Measurements from ENCODE around the gene PLSCR4.
A peak's percentile ranks its signal among the peaks of the same experiment; 100 is the strongest.
"Not testable (repeated sequence)": the region's sequence is repeated elsewhere in the genome, so short reads cannot be mapped to it uniquely, and the experiment has no call there.

Gene PLSCR4

DNA sequence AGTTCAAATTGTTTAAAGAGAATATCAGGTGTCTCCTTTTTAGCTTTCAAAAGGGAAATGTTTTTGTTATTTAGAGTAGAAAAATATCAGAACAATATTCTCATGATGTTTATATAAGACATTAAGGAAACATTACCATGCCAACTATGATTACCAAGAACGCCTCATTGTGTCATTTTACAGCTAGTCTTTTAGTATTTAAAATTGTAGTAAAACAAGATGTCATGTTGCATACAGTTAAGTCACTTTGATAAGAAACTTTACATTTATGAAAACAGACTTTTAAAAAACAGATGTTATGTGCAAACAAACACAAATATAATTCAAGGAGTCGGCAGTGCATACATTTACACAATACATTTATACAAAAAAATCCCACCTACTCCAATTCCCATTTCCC is 4.4 kb downstream of the PLSCR4 start:
- no peak for DNase-seq (ENCODE audit: low read depth)

DNA sequence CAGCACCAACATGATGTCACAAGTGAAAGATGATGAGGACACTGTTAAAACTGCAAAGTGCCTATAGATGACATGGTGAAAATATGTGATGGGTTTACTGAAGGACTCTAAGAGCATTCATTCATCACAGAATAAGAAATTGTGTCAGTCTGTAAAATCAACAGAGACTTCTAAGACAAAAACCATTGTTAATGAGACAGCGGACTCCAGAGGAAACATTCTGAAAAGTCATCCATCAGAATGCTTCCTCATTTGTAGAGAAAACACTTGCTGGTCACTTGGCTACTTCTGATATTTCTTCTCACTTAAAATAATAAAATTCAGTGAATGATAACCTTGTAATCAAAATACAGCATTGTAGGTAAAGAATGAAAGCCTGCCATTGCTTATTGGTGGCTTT is 7.3 kb downstream of the PLSCR4 start:
- DNase-seq (ENCODE audit: low read depth), result no peak

DNA sequence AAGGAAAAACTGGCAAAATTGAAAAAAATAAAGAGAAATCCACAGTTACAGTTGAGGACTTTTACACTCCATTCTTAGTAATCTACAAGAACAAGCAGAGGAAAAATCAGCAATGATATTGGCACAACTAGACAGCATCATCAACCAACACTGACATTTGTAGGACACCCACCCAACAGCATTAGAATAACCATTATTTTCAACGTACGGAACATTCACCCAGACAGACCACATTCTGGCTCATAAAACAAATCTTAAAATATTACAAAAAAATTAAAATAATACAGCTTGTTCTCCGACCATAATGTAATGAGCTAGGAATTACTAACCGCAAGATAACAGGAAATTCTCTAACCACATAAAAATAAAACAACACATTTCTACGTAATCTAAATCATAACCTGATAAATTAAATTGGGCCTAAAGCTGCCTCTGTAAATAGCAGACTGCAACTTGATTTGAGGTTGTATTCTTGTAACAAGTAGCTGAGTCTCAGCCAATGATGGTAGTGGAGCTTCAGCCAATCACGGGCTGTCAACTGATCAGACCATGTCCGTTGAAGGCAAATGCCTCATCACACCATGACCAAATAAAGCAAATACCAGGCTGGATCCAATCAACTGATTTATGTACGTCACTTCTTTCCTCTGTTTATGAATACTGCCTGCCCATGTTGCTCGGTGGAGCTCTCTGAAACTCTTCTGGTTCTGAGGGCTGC is 9.2 kb downstream of the PLSCR4 start:
- no peak for DNase-seq (ENCODE audit: low read depth)

DNA sequence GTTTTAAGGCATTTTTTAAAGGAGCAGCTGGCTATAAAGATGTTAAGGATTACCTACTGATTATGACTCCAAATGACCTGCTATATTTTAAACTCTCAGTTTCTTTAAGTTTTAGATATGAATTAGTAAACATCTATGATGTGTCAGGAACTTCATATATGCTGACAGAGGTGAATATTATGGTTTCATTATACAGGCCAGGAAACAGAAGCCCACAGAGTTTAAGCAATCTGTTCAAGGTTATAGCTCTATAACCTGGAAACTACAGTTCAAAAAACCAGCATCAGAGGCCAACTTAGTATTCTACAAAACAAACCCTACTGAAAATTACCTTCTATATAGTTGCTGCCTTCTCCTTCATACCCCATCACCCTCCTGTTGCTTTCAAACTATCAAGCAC is 17.4 kb downstream of the PLSCR4 start:
- DNase-seq (ENCODE audit: low read depth), result no peak

DNA sequence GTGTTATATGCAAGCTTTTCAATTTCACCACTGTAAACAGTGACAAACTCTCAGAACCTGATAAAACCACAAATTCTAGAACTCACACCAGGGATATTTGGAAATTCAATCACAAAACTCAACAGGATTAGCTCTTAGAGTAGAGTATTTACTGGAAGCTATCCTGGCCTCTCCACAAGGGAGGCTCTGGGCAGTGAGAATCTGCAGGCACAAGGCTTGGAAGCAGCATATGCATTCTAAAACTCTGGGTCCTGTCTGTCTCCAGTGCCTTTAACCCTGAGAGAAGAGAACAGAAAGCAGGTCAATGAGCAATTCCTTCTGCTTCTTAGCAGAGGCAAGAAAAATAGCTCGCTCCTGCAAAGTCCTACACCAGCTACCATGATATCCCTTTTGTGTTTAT is 23.4 kb downstream of the PLSCR4 start:
- no peak for DNase-seq (ENCODE audit: low read depth)

DNA sequence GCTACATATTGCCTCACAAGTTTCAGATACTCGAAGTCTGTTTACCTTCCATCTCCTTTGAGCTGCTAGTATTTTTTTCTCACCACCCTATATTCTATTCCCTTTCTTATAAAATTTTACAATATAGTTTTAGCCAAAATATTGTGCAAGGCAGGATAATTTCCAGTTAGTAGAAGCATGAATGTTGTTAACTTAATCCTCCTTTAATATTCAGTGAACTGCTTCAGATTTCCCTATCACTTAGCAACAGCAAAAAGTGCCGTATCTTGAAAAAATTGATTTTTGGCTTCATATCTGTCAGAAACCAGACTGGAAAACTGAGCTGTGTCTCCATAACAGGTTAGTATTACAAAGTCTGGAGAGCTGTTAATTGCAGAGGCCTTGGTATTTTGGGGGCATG is 24.0 kb downstream of the PLSCR4 start:
- no peak for DNase-seq (ENCODE audit: low read depth)

DNA sequence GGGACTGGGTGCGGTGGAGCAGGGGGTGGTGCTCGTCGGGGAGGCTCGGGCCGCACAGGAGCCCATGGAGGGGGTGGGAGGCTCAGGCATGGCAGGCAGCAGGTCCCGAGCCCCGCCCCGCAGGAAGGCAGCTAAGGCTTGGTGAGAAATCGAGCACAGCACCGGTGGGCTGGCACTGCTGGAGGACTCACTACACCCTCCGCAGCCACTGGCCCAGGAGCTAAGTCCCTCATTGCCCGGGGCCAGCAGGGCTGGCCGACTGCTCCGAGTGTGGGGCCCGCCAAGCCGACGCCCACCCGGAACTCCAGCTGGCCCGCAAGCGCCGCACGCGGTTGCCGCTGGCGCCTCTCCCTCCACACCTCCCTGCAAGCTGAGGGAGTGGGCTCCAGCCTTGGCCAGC is 25.4 kb downstream of the PLSCR4 start:
- DNase-seq (ENCODE audit: low read depth), result not testable (repeated sequence)

DNA sequence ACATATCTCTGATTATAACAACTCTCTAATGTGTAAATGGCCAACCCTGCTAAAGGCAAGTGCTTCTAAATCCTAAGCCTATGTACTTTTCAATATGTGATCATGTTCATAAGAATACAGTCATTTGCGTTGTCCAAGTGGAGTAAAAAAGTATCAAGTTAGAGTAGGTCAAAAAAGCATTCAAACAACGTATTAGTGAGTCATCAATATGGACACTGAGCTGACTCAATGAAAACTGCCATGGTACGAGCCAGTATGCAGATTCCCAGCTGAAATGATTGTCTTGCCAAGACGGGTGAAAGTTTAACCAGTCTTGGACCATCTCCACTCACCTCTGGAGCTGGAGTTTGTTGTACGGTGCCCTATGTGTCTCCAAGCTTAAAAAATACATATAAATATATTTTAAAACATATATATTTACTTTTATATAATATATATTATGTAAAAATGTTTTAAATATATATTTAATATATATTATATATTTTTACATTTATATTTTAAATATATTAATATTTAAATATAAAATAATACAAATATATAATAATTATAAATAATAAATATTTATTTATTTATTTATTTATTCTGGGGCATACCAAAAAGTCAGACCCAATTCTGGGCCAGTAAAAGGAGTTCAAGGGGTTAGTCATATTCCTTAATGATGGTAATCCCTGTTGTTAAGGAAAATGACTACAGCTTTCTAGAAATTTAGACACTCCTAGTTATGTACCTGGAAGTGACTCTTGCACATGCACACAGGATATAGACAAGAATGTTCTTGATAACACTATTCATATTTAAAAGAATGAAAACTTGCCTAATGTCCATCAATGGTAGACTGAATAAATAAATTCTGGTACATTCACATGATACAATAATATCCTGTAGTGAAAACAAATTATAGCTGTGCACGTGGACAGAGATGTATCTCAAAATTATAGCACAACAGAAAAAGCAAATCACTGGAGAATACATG is 27.2 kb downstream of the PLSCR4 start:
- DNase-seq (ENCODE audit: low read depth), result no peak

DNA sequence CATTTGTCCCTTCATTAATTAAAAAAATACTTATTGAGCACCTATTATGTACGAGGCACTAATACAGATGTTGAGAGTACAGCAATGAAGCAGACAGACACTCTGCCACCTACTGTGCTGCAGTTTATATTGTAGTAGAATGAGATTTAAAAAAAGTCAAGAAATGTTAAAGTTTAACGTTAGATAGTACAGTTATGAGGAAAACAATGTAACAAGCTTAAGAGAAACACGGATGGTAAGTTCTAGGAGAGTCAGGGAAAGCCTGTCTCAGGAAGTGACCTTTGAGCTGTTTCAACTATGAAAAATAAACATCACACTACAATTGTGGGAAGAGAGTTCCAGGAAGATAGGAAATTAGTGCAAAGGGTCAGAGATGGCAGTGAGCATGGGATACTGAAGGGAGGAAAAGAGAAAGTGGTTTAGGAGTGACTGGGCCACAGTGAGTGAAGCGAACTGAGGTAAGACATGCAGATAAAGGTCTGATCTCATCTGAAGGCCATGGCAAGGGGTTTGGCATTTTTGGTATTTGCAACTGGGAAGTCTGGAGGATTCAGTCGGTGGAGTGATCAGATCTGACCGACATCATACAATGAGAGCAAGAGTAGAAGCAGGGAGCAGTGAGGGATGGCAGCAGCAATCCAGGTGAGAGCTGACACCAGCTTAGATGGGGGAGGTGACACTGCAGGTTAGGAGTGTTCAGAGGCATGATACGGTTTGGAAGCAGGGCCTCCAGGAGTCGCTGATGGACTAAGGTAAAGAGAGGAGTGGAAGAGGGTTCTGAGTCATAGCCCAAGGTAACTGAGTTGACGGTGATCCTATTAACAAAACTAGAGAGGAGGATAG is 28.5 kb downstream of the PLSCR4 start:
- no peak for DNase-seq (ENCODE audit: low read depth)

DNA sequence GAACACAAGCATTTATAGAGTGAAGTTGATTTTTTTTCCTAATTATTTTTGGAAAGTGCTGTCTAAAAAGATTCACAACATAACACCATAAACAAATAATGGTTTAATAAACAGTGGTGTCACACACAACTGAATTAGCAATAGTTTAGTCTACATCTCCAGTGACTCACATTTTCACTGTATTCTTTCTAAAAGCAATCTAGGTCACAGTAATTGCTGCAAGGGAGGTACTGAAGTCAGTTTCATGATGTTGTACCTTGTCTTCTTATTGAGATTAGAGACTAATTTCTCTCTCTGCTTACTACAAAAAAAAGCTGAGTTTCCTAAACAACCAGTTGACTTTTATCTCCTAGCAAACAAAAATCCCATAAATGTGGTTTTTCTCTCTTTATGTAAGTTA is 29.6 kb downstream of the PLSCR4 start:
- no peak for DNase-seq (ENCODE audit: low read depth)

DNA sequence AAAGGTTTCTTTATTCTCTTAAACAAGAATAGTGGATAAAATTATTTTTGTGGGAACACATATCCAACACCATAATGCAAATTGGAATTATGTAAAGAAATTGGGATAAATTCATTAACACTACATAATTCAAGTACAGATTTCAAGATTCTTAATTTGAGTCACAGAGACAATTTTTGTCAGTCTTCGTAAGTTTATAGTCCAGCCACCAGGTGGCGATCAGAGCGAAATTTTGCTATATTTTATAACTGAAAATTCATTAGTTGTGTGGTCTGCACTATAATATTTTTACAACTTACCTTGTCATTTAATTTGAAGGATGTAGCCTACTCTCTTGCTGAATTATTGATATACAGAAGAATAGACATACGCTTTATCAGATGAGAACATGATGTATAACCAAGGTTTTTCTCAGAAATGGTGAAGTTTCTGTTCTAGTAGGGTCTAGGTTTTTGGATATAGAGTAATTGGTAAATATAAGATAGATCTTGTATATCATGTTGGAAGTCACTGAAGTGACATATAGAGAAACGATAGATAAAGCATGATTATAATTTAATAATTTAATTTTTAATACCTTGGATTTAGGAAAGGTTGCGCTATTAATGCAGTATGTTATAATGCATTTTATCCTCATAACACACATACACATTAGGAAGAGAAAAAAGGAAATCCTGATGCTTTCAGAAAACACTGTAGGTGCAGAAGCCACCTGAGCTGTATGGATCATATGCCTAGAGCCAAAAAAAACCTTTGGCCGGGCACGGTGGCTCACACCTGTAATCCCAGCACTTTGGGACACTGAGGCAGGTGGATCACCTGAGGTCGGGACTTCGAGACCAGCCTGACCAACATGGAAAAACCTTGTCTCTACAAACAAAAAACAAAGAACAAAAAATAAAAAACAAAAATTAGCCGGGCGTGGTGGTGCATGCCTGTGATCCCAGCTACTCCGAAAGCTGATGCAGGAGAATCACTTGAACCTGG is 31.7 kb downstream of the PLSCR4 start:
- no peak for DNase-seq (ENCODE audit: low read depth)

DNA sequence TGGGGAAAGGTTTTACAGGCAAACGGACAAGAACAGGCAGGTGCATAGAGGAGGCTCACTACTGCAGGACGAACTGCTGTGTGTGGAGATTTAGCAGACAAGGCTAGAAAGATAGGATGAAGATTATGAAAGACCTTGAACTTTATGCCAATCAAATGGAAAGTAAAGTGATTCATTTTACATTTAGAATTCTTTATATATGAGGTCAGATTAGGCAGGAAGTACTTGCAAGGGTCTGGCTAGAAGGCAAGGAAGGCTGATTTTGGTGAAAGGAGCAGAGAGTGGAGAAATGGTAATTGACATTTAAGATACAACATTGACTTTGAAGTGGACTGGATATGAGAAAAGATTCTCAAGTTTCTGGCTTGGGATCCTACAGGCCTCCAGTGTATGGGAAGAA is 33.6 kb downstream of the PLSCR4 start:
- DNase-seq (ENCODE audit: low read depth), result no peak

DNA sequence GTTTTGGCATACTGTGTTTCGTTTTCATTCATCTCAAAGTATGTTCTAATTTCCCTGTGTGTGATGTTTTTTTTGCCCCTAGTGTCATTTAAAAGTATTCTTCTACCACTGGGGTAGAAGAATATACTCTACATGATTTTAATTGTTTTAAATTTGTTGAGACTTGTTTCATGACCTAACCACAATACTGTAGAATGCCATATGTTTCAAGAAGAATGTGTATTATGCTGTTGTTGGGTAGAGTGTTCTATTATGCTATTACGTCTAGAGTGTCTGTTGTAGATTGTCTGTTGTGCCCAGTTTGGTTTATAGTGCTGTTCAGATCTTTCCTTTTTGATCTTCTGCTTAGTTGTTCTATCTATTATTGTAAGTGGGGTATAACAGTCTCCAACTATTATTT is 36.4 kb downstream of the PLSCR4 start:
- no peak for DNase-seq (ENCODE audit: low read depth)

DNA sequence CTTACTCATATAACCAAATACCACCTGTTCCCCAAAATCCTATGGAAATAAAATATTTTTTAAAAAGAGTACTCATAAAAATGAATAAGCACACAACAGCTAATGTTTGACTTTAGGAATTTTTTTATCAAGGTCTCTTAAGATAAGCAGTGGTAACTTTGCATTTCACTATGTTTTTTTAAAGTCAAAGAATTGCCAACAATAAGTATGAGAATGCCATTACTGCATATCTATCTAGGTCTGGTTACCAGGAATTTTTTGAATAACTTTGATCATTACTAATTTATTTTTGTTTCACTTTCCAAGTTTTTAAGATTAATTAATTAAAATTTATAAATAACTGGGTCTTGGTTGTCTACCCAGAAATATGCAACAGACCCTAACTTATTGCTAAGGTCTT is 41.5 kb downstream of the PLSCR4 start:
- no peak for DNase-seq (ENCODE audit: low read depth)

DNA sequence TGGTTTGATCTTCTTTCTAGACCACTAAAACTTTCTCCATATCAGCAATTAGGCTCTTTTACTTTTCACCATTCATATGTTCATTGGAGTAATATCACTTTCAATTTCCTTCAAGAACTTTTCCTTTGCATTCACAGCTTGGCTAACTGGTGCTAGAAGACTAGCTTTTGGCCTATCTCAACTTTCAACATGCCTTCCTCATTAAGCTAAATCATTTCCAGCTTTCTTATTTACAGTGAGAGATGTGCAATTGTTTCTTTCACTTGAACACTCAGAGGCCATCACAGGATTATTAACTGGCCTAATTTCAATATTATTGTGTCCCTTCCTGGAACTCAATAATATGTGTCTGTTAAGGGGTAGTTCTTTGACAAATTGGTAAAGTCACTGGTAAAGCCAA is 47.1 kb downstream of the PLSCR4 start:
- DNase-seq (ENCODE audit: low read depth), result no peak

DNA sequence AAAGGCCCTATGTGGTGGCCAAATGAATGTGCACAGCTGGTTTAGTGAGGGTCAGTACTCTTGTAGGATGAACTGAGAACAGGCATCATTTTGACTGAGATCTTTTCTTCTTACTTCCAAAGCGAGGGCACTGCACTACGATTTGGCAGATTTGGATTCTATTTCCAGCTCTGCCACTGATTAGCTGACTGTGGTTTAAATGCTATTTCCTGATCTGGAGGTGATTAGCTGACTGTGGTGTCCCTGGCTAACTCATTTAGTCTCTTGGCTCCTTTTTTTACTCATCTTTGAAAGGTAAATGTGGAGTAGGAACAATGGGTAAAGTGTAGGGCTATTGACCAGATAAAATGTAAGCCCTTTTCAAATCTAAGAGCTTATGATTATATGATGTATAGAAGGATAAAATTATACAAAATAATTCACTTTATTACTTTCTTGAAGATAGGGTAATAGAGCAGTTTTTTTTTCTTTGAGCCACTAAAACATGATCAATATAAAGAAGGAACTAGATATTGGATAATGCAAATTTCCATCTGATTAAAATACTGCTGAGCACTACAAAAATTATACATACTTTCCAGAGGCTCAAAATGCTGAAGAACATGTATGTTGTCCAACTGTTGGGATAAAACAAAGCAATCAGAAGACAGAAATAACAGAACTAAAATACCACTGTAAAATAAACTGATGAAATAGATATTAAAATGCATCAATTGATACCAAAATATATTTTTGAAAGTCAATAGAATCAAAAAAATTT is 50.3 kb downstream of the PLSCR4 start:
- DNase-seq (ENCODE audit: low read depth), result no peak

DNA sequence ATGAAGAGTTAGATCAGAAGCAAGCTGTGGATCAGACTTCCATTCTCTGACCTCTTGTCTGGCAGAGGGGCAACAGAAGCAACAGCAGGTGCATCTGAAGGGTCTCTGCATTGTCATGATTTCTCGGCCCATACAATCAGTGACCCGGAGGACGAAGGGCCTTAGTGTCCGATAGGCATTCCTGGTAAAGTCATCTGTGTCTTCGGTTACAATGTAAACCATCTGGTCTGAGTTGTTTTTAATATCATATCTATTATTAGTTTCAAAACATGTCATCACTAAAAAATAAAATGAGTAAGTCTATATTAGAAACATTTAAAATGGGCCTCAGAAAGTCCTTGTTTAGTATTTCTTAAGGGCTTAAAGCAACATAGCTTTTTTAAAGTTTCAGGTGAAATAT is 51.1 kb downstream of the PLSCR4 start:
- no peak for DNase-seq (ENCODE audit: low read depth)

DNA sequence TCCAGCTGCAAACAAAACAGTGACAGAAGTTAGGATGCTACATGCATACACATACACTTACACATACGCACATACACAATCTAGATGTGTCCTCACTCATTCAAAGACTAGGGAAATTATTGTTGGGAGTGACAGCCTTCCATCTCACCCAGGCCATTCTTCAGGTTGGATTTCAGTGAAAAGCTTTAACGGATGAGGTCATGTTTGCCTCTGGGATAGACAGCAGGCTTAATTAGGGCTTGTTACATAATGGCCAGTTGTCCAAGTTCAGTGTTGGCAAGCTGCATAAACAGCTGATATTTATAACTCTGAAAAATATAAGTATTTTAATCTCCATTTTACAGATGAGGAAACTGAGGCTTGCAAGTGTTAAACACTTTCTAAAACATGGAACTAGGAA is 54.1 kb downstream of the PLSCR4 start:
- DNase-seq (ENCODE audit: low read depth), result no peak

DNA sequence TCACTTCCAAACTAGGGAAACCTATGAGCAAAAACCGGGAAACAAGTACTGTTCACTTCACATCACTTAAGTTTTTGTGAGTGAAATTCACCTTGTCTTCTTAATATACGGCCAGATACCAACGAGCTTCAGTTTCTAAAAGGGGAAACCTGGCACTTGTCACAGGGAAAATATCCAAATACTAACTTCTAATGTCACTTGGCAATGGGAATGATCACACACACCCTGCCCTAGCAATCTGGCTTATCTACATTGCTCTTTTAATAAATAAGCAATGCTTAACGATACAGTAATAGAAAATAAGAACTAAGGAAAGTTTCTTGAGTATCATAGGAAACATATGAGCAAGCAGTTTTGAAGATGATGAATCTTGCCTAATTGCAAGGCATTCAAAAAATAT is 55.3 kb downstream of the PLSCR4 start:
- DNase-seq (ENCODE audit: low read depth), result no peak

DNA sequence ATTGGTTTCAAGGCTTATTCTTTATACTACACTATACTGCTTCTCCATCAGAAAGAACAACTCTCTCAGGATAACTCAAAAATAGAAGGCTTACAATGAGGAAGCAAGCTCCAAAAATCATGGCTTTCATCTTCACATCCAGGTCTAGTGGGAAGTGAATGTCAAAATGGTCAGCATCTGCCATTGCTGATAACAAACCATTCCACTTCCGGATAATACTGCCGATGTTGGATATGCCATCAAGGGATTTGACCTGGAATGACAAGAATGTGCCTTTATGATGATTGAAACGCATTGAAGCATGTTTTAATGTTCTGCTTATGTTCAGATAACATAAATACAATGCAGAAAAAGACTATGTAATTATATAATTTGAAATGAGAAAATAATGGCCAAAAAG is 55.9 kb downstream of the PLSCR4 start:
- DNase-seq (ENCODE audit: low read depth), result peak; percentile 51

DNA sequence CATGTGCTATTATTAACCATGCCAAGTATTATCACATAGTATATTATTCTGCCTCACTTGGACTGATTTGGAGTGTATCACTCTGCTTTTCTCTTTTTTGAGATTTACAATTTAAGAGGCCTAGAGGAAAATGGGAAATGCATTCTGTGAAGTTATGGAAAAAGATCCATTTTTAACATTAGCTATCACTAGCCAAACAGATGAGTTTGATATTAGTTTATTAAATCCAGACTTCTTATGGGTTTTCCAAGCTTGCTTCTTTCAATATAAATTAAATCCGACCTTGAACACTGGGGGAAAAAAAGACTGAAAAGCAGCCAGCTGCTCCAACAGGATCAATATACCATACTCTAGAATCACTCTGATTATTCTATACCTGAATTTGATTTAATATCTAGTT is 59.9 kb downstream of the PLSCR4 start:
- DNase-seq (ENCODE audit: low read depth), result no peak

Measured in CMK (cell line).